GM21576 (cell line): ENCODE results near the gene SLC38A4.

Experiments
- ATAC-seq: cut with Tn5 transposase; IDR thresholded peaks from one replicate; pipeline ENCODE4 v1.9.1; 2021; ENCODE audit warnings: mild to moderate bottlenecking, moderate library complexity; ENCODE audit not compliant: unreplicated experiment

Gene SLC38A4

DNA sequence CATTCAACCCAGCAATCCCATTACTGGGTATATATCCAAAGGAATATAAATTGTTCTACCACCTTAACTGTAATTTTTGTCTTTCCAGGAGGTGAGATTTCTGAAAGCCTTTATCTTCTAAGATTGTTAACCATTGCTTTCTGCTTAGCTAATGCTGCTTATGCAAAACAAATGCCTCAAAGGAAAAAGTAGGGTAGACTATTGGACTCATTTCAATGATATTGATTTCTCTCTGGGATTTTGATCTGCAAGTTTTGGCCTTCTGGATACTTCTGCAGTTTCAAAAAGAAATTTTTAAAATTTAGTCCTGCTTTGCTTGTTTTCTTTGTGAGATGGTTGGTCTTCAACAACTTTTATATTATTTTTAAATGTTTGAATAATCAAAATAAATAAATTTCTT is 108.6 kb downstream of the SLC38A4 start:
- no peak for ATAC-seq
